NB4 (cell line): Measurements from ENCODE around the gene GULP1.

Source experiments
- DNase-seq: peaks from one replicate; pipeline ENCODE4 v3.0.0; 2010; ENCODE audit warnings: low read depth
- H3K4me3 ChIP-seq: one replicate; pipeline ENCODE4 v1.5.1; 2011; ENCODE audit warnings: mild to moderate bottlenecking, low read depth, low read length, moderate library complexity
- MYC ChIP-seq: IDR thresholded peaks from 2 replicates; pipeline ENCODE4 v1.6.1; 2011; ENCODE audit warnings: low read depth, low read length
- POLR2A ChIP-seq: IDR thresholded peaks from 2 replicates; pipeline ENCODE4 v1.6.1; 2011; ENCODE audit warnings: mild to moderate bottlenecking; ENCODE audit not compliant: insufficient read length; ENCODE audit errors: extremely low read depth
- TF ChIP-seq, protein P1 (sequence below): IDR thresholded peaks from 2 replicates; pipeline ENCODE4 v1.6.1; 2011; ENCODE audit warnings: low read depth, low read length
- TF ChIP-seq, protein P2 (sequence below): IDR thresholded peaks from one replicate; pipeline ENCODE4 v1.5.1; 2012; ENCODE audit warnings: low read depth, low read length

GULP1 gene

DNA sequence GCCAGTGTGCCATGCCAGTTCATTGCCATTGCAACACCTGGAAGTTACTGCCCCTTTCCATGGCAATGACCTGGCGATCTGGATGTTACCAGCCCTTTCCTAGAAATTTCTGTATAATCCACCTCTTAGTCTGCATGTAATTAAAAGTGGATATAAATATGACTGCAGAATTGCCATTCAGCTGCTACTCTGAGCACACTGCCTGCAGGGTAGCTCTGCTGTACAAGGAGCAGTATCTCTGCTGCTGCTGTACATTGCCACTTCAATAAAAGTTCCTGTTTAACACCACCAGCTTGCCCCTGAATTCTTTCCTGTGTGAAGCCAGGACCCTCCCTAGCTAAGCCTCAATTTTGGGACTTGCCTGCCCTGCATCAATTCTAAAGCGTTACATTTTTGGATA is 17.4 kb upstream of the GULP1 start:
- TF ChIP-seq POLR2A (no peak), MYC (no peak)
- TF ChIP-seq, protein P1, sequence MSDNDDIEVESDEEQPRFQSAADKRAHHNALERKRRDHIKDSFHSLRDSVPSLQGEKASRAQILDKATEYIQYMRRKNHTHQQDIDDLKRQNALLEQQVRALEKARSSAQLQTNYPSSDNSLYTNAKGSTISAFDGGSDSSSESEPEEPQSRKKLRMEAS: no peak
- TF ChIP-seq, protein P2, sequence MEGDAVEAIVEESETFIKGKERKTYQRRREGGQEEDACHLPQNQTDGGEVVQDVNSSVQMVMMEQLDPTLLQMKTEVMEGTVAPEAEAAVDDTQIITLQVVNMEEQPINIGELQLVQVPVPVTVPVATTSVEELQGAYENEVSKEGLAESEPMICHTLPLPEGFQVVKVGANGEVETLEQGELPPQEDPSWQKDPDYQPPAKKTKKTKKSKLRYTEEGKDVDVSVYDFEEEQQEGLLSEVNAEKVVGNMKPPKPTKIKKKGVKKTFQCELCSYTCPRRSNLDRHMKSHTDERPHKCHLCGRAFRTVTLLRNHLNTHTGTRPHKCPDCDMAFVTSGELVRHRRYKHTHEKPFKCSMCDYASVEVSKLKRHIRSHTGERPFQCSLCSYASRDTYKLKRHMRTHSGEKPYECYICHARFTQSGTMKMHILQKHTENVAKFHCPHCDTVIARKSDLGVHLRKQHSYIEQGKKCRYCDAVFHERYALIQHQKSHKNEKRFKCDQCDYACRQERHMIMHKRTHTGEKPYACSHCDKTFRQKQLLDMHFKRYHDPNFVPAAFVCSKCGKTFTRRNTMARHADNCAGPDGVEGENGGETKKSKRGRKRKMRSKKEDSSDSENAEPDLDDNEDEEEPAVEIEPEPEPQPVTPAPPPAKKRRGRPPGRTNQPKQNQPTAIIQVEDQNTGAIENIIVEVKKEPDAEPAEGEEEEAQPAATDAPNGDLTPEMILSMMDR: no peak
- no peak for DNase-seq
- H3K4me3 ChIP-seq: no peak overlapping the region

DNA sequence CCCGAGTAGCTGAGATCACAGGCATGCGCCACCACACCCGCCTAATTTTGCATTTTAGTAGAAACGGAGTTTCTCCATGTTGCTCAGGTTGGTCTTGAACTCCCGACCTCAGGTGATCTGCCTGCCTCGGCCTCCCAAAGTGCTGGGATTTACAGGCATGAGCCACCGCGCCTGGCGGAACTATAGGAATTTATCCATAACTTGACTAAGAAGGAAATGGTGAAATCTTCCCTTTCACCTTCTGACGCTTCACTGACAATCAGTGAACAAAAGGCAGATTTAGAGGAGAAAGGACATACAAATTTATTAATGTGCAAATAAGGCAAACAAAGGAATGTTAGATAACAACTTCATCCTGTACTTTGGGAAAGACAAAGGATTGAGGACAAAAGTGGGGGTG is 15.4 kb upstream of the GULP1 start:
- TF ChIP-seq MYC (no peak), POLR2A (no peak)
- TF ChIP-seq, protein P1: no peak
- TF ChIP-seq, protein P2: no peak
- no peak for DNase-seq
- H3K4me3 ChIP-seq: no peak overlapping the region

DNA sequence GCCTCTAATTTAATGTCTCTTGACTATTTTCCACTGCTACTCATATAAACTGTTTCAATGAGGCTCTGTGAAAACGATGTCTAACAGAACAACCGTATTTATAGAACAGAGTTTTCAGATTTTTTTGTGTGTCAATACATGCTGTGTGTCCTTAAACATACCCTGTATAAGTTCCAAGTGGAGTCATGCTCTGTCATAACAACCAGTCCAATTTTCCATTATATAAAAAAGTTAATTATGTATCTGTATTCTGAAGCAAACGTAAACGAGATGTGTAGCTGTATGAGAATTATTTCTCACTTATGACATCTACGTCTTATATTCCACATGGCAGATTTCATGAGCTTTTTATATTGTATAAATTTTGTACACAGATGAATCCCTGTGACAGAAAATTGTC is 13.9 kb upstream of the GULP1 start:
- DNase-seq: no peak
- H3K4me3 ChIP-seq: no peak overlapping the region
- TF ChIP-seq POLR2A: no peak
- TF ChIP-seq, protein P2: no peak
- TF ChIP-seq, protein P1: no peak
- no peak for TF ChIP-seq MYC

DNA sequence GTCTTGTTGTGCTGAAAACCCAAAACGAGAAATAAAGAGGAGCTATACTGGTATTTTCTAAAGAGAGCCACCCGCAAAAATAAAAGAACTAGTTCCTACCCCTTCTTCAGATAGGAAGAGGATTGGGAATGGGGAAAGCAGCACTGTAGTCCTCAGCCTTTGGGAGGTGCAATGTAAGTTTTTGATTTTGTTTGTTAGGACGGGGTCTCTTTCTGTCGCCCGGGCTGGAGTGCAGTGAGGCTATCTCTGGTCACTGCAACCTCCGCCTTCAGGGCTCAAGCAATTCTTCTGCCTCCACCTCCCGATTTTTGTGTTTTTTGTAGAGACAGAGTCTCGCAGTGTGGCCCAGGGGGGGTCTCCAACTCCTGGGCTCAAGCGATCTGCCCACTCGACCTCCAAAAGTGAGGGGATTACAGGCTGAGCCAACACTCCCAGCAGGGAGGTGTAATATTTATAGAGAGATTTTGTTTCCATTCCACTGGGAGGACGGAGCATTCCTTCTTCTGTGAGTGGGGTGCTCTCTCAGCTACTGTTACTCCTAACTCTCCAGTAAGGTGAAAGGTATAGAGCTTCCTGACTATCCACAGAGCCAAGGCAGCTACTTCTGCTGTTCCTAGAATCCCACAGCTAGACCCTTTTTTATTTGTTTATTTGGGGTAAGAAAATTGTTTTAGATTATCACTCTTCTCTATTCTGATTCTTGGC is 13.1 kb upstream of the GULP1 start:
- H3K4me3 ChIP-seq: no peak overlapping the region
- no peak for DNase-seq
- TF ChIP-seq MYC: no peak
- TF ChIP-seq, protein P1: no peak
- TF ChIP-seq, protein P2: no peak
- no peak for TF ChIP-seq POLR2A

DNA sequence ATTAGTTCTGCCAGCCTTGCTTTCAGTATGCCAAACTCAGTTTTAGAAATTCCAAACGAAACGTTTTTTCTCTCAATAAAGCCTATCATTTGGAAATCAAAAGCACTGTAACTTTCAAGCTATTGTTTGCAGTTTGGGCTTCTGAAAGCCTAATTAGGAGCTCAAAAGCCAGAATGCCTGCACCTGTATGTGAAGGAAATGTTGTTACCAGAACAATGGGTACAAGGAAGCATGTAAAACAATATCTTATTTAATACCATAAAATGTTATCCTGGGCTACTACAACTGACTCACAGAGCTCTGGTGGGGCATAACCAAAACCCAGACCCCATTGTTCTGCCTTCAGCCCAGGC is 12.6 kb upstream of the GULP1 start:
- TF ChIP-seq, protein P2: no peak
- no peak for TF ChIP-seq MYC
- TF ChIP-seq POLR2A: no peak
- TF ChIP-seq, protein P1: no peak
- no peak overlapping the region for H3K4me3 ChIP-seq
- DNase-seq: no peak
